Lower lobe of right lung (tissue), 2 donors: ENCODE measurements around the gene RHPN2. TPM values are rescaled to one million over a fixed set of nuclear protein-coding genes. Genes with fewer than 3 reads are reported as not detected.

ENCODE experiments used
- ATAC-seq, 2 donors: fragments of 200-7000 bp; cut with Tn5 transposase; one replicate each; pipeline ENCODE4 v1.9.1; 2020 to 2022; ENCODE audit warnings: mild to moderate bottlenecking in 2 of 2, moderate library complexity in 2 of 2
- DNase-seq: peaks from one replicate; pipeline ENCODE4 v3.0.0-alpha.2; 2020
- H3K27ac ChIP-seq: fragments of 200-600 bp; one replicate; pipeline ENCODE4 v1.8.0; 2022
- H3K27me3 ChIP-seq: fragments of 200-600 bp; one replicate; pipeline ENCODE4 v1.8.0; 2022; ENCODE audit warnings: low read depth
- H3K36me3 ChIP-seq: fragments of 200-600 bp; one replicate; pipeline ENCODE4 v1.8.0; 2022; ENCODE audit warnings: mild to moderate bottlenecking
- H3K4me1 ChIP-seq: fragments of 200-600 bp; one replicate; pipeline ENCODE4 v1.8.0; 2022
- H3K4me3 ChIP-seq: fragments of 200-600 bp; one replicate; pipeline ENCODE4 v1.8.0; 2022; ENCODE audit warnings: mild to moderate bottlenecking
- H3K9me3 ChIP-seq: fragments of 200-600 bp; one replicate; pipeline ENCODE4 v1.8.0; 2022
- CTCF ChIP-seq: fragments of 200-600 bp; IDR thresholded peaks from one replicate; pipeline ENCODE4 v1.8.0; 2022; ENCODE audit warnings: antibody characterized with exemption, mild to moderate bottlenecking
- intact Hi-C: fragments of 100-400 bp; cut with DNase I; formaldehyde crosslinking; loops from one replicate; pipeline ENCODE4 v1.11.0; 2022
- total RNA-seq: library from RNA; stranded (reverse); fragmentation: NEBNext Ultra II Directional; extraction: Animal tissue kit (Norgen Biotek cat#: 25700); gene quantifications from one replicate; pipeline ENCODE4 v1.2.1, GENCODE V29; 2021
- donor health status: DM: no; HTN: yes; CAD: no; lungs with severe emphysema.

RHPN2 gene
- total RNA-seq, 1 donor from 2014 or later, result 7.7 TPM

- DNase-seq, result no peak
- H3K27ac ChIP-seq, result no peak overlapping the region
These were observed 87.4 kb downstream of the RHPN2 start for GRCh38 chr19:32977280-32977679.

GRCh38 chr19:32976223-32976805, 88.4 kb downstream of the RHPN2 start:
- no peak overlapping the region for H3K27ac ChIP-seq
- no peak overlapping the region for H3K4me3 ChIP-seq
- intact Hi-C loops, result no loop called here
- H3K27me3 ChIP-seq, result no peaks in the 10 kb centered on the region
- peaks cover 3% of the 10 kb centered on the region for H3K36me3 ChIP-seq
- no peaks in the 10 kb centered on the region for H3K9me3 ChIP-seq
- ATAC-seq, result no peak
- peak; percentile 70 for TF ChIP-seq CTCF
- peaks cover 9% of the 10 kb centered on the region for H3K4me1 ChIP-seq
- peak; percentile 81 for DNase-seq

More at GRCh38 chr19:32977280-32977679, 87.4 kb downstream of the RHPN2 start:
- no peak overlapping the region for H3K4me3 ChIP-seq
- no peaks in the 10 kb centered on the region for H3K27me3 ChIP-seq
- peaks cover 3% of the 10 kb centered on the region for H3K36me3 ChIP-seq
- H3K9me3 ChIP-seq, result no peaks in the 10 kb centered on the region
- peak; percentile 29 to 39 for ATAC-seq
- intact Hi-C loops, result no loop called here
- H3K4me1 ChIP-seq, result peaks cover 8% of the 10 kb centered on the region
- TF ChIP-seq CTCF, result no peak

- TF ChIP-seq CTCF, result no peak
- peaks cover 6% of the 10 kb centered on the region for H3K36me3 ChIP-seq
- DNase-seq (peak; percentile 97), ATAC-seq (peak; percentile 99)
- intact Hi-C loops, result no loop called here
- peak within 1 kb of the TSS; percentile 82 for H3K27ac ChIP-seq
- no peaks in the 10 kb centered on the region for H3K9me3 ChIP-seq
- no peaks in the 10 kb centered on the region for H3K27me3 ChIP-seq
- peak within 1 kb of the TSS; percentile 70 for H3K4me3 ChIP-seq
- H3K4me1 ChIP-seq, result peaks cover 19% of the 10 kb centered on the region
These were observed 92.8 kb downstream of the RHPN2 start, which contains the start of the genes CEP89 and FAAP24 for GRCh38 chr19:32971715-32972540. Gene CEP89 (minus strand): TSS chr19:32971958. CDS start chr19:32971874, 84 bp downstream. Gene FAAP24 (plus strand): TSS chr19:32972242. CDS start chr19:32973197, 955 bp downstream.

DNA sequence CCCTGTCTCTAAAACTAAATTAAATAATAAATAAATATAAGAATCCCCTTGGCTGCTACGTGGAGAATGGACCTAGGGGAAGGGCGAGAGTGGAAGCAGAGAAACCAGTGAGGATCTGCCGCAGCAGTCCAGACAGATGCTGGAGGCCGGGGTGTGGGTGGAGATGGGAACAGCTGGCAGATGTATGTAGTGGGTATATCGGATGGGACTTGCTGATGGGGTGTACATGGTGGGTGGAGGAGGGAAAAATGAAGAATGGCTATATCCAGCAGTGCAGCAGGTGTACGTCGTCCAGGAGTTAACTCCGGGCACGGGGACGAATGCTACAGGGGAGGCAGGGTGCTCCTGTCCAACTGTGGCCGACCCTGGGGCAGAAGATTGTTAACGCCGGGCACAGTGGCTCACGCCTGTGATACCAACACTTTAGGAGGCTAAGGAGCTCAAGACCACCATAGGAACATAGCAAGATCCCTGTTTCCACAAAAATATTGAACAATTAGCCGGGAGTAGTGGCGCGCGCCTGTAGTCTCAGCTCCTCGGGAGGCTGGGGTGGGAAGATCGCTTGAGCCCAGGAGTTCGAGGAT, 93.6 kb downstream of the RHPN2 start:
- Histone ChIP-seq H3K36me3 (peaks cover 8% of the 10 kb centered on the region), H3K4me3 (peak overlapping the region; percentile 70), H3K4me1 (peaks cover 15% of the 10 kb centered on the region), H3K27me3 (no peaks in the 10 kb centered on the region), H3K27ac (peak overlapping the region; percentile 18), H3K9me3 (no peaks in the 10 kb centered on the region)
- no peak for DNase-seq
- intact Hi-C loops, result no loop called here
- peak in 1 of 2 donors; percentile 2 for ATAC-seq
- TF ChIP-seq CTCF, result no peak

- DNase-seq (no peak), ATAC-seq (no peak)
- Histone ChIP-seq H3K27ac (no peak overlapping the region), H3K4me3 (no peak overlapping the region), H3K9me3 (no peaks in the 10 kb centered on the region), H3K4me1 (peaks cover 15% of the 10 kb centered on the region), H3K27me3 (no peaks in the 10 kb centered on the region), H3K36me3 (peaks cover 23% of the 10 kb centered on the region)
- no peak for TF ChIP-seq CTCF
- intact Hi-C loops, result no loop called here
These were observed 95.1 kb downstream of the RHPN2 start for GRCh38 chr19:32969549-32969948.
